Activated CD4-positive, CD25-positive, alpha-beta regulatory T cell treated with anti-CD3 and anti-CD28 coated beads, Interleukin-2, amount 50 U/mL, for 16 hours (primary cell): ENCODE measurements around the gene RHOC.

Experiments used
- DNase-seq: peaks from one replicate; pipeline ENCODE4 v3.0.0-alpha.2; 2020; ENCODE audit warnings: low read depth, low spot score

RHOC gene

GRCh38 chr1:112717263-112717873 is 10.4 kb upstream of the RHOC start:
- no peak for DNase-seq

GRCh38 chr1:112716133-112716720 is 9.3 kb upstream of the RHOC start:
- DNase-seq: peak; percentile 64

- peak; percentile 86 for DNase-seq
Measured at GRCh38 chr1:112715264-112716053, 8.5 kb upstream of the RHOC start, which contains the start of gene PPM1J. Gene PPM1J (minus strand): TSS chr1:112715332. CDS start chr1:112715301, 31 bp downstream.

- no peak for DNase-seq
Measured at GRCh38 chr1:112714313-112715263, 7.7 kb upstream of the RHOC start.

GRCh38 chr1:112713466-112714312 is 6.8 kb upstream of the RHOC start:
- DNase-seq: no peak

GRCh38 chr1:112712701-112713128 is 5.8 kb upstream of the RHOC start:
- DNase-seq: no peak

- DNase-seq: no peak
Measured at GRCh38 chr1:112712191-112712590, 5.3 kb upstream of the RHOC start.

GRCh38 chr1:112711670-112712069 is 4.7 kb upstream of the RHOC start:
- DNase-seq: no peak

GRCh38 chr1:112711041-112711440 is 4.1 kb upstream of the RHOC start:
- DNase-seq: no peak

GRCh38 chr1:112710586-112710985 is 3.7 kb upstream of the RHOC start:
- DNase-seq: no peak

- no peak for DNase-seq
Measured at GRCh38 chr1:112710159-112710558, 3.2 kb upstream of the RHOC start.

- no peak for DNase-seq
Measured at GRCh38 chr1:112708489-112708888, 1.6 kb upstream of the RHOC start.

GRCh38 chr1:112708002-112708448 is 1.1 kb upstream of the RHOC start:
- no peak for DNase-seq

GRCh38 chr1:112707221-112708001 is 484 bp upstream of the RHOC start:
- no peak for DNase-seq

- no peak for DNase-seq
Measured at GRCh38 chr1:112704934-112705627, 1.8 kb downstream of the RHOC start.

- DNase-seq: no peak
Measured at GRCh38 chr1:112704391-112704933, 2.5 kb downstream of the RHOC start.

GRCh38 chr1:112703706-112704105 is 3.2 kb downstream of the RHOC start:
- no peak for DNase-seq

GRCh38 chr1:112702420-112703261 is 4.3 kb downstream of the RHOC start:
- no peak for DNase-seq
